ENCODE data around the gene SEMA5A. TPM values are rescaled to one million over a fixed set of nuclear protein-coding genes. Genes with fewer than 3 reads are reported as not detected.

The SEMA5A gene
- total and polyA plus RNA-seq, 2 donors (not counting 1 experiment from before 2014, with no cell fraction given): not detected

DNA sequence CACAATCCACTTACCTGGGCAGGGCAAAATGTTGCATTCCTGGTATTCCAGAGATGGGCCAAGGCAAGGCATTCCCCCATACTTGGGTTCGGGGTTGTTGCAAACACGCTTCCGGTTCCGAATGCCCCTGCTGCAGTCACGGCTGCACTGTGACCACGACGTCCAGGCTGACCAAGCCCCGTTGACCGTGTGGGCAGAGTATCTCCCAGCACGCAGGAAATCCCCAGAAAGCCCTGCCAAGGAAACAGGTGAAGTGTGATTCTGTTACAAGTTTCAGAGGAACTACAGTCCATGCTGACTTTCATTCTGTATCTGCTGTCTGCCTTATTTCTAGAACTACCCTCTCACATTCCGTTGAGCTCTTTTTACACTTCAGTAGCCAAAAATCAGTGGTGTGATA is 483.0 kb downstream of the SEMA5A start:
- CTCF ChIA-PET: no interaction called here
- Histone ChIP-seq H3K27ac (ENCODE audit: low read length in 2 of 2) (no peak overlapping the region), H3K79me2 (ENCODE audit: control insufficient read depth, insufficient read depth, low read length) (no peaks in the 10 kb centered on the region), H3K4me2 (replicated peaks; ENCODE audit: low read depth, low read length, poor library complexity, severe bottlenecking) (no peak overlapping the region), H3K4me3 (ENCODE audit: control extremely low read depth in 1 of 5, extremely low read depth in 1 of 5, insufficient read depth in 1 of 5, low read depth in 2 of 5, low read length in 4 of 5) (no peak overlapping the region), H4K20me1 (ENCODE audit: control insufficient read depth, insufficient read depth, low read length, poor library complexity, severe bottlenecking) (no peaks in the 10 kb centered on the region), H3K9me3 (ENCODE audit: control extremely low read depth in 1 of 3, control insufficient read depth in 2 of 3, insufficient read depth in 1 of 3, low read length in 2 of 3) (peaks cover 0 to 3% (median 0%) of the 10 kb centered on the region in 3 donors), H3K27me3 (replicated peaks in 1 of 4; ENCODE audit: control extremely low read depth in 1 of 4, control insufficient read depth in 3 of 4, insufficient read depth in 4 of 4, low read length in 3 of 4) (no peaks in the 10 kb centered on the region), H2AFZ (ENCODE audit: insufficient read depth, low read depth, low read length, poor library complexity, severe bottlenecking) (no peak overlapping the region), H3K36me3 (replicated peaks in 1 of 2; ENCODE audit: control extremely low read depth in 1 of 2, control insufficient read depth in 1 of 2, extremely low read depth in 1 of 2, insufficient read depth in 2 of 2, low read length in 1 of 2) (no peaks in the 10 kb centered on the region), H3K9ac (ENCODE audit: low read length) (no peak overlapping the region), H3K4me1 (ENCODE audit: control insufficient read depth in 2 of 2, insufficient read depth in 2 of 2, low read length in 2 of 2) (no peaks in the 10 kb centered on the region)
- intact Hi-C loops (cut with micrococcal nuclease): no loop called here
- Mint-ChIP-seq H3K27ac (no peak overlapping the region), H3K4me3 (no peak overlapping the region), H3K4me1 (peaks cover 1% of the 10 kb centered on the region), H3K9me3 (ENCODE audit: insufficient read depth) (no peaks in the 10 kb centered on the region), H3K27me3 (no peaks in the 10 kb centered on the region)
- no peak for TF ChIP-seq EZH2 (IDR thresholded peaks at IDR 0.05; ENCODE audit: borderline replicate concordance, insufficient read depth, low read depth, low read length, poor library complexity, severe bottlenecking)
- TF ChIP-seq, protein P1, sequence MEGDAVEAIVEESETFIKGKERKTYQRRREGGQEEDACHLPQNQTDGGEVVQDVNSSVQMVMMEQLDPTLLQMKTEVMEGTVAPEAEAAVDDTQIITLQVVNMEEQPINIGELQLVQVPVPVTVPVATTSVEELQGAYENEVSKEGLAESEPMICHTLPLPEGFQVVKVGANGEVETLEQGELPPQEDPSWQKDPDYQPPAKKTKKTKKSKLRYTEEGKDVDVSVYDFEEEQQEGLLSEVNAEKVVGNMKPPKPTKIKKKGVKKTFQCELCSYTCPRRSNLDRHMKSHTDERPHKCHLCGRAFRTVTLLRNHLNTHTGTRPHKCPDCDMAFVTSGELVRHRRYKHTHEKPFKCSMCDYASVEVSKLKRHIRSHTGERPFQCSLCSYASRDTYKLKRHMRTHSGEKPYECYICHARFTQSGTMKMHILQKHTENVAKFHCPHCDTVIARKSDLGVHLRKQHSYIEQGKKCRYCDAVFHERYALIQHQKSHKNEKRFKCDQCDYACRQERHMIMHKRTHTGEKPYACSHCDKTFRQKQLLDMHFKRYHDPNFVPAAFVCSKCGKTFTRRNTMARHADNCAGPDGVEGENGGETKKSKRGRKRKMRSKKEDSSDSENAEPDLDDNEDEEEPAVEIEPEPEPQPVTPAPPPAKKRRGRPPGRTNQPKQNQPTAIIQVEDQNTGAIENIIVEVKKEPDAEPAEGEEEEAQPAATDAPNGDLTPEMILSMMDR (IDR thresholded peaks at IDR 0.05): no peak
- ATAC-seq (ENCODE audit: low read depth) (no peak), DNase-seq (no peak)
- WGBS (ENCODE audit: insufficient coverage): 64% methylated on average over 10 of the region's 11 CpGs
- POLR2A ChIA-PET: no interaction called here

DNA sequence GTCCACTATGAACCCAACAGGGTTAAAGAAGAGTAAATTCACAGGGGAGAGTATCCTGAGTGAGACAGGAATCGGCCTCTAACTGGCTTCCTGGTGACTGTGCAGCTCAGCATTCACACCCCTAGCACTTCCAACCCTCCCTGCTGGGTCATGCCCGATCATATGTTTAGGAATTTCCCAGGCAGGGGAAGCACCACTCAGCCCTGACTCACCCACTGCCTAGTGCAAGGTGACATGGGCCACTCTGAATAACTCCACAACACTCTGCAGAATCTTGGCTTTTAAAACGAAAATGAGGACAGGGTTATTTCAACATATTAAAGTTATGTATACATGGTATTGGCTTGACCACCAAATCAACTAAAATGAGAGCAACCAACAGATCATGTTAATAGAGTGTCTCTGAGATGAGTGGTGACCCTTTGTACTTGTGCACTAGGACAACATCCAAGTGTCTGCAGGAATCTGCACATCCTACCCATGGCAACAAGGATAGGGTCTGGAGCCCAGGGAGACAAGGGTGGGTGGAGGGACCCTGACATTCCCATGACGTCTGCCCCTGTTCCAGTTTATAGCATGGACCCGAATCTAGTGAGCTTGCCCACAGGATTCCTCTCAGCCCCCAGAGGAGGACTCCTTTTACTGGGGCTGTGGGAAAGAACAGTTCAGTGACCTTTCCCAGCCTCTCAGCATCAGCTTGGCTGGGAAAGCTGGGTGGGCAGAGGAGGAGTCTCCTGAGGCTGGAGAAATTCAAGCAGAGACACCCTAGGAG is 485.8 kb downstream of the SEMA5A start:
- DNase-seq (no peak), ATAC-seq (ENCODE audit: low read depth) (no peak)
- H2AFZ ChIP-seq (ENCODE audit: insufficient read depth, low read depth, low read length, poor library complexity, severe bottlenecking): no peak overlapping the region
- no peaks in the 10 kb centered on the region for H3K27me3 Mint-ChIP-seq
- H4K20me1 ChIP-seq (ENCODE audit: control insufficient read depth, insufficient read depth, low read length, poor library complexity, severe bottlenecking): no peaks in the 10 kb centered on the region
- no peak overlapping the region for H3K27ac ChIP-seq (ENCODE audit: low read length in 2 of 2)
- H3K4me2 ChIP-seq (replicated peaks; ENCODE audit: low read depth, low read length, poor library complexity, severe bottlenecking): no peak overlapping the region
- H3K9ac ChIP-seq (ENCODE audit: low read length): no peak overlapping the region
- ChIA-PET CTCF (no interaction called here), POLR2A (no interaction called here)
- 94% methylated on average over 3 of the region's 5 CpGs for WGBS (ENCODE audit: insufficient coverage)
- H3K9me3 Mint-ChIP-seq (ENCODE audit: insufficient read depth): no peaks in the 10 kb centered on the region
- H3K4me1 Mint-ChIP-seq: peaks cover 1% of the 10 kb centered on the region
- no peaks in the 10 kb centered on the region for H3K4me1 ChIP-seq (ENCODE audit: control insufficient read depth in 2 of 2, insufficient read depth in 2 of 2, low read length in 2 of 2)
- H3K79me2 ChIP-seq (ENCODE audit: control insufficient read depth, insufficient read depth, low read length): no peaks in the 10 kb centered on the region
- no peaks in the 10 kb centered on the region for H3K27me3 ChIP-seq (replicated peaks in 1 of 4; ENCODE audit: control extremely low read depth in 1 of 4, control insufficient read depth in 3 of 4, insufficient read depth in 4 of 4, low read length in 3 of 4)
- no peak overlapping the region for H3K27ac Mint-ChIP-seq
- TF ChIP-seq, protein P1 (IDR thresholded peaks at IDR 0.05): no peak
- no peak for TF ChIP-seq EZH2 (IDR thresholded peaks at IDR 0.05; ENCODE audit: borderline replicate concordance, insufficient read depth, low read depth, low read length, poor library complexity, severe bottlenecking)
- H3K9me3 ChIP-seq (ENCODE audit: control extremely low read depth in 1 of 3, control insufficient read depth in 2 of 3, insufficient read depth in 1 of 3, low read length in 2 of 3): peaks cover 0 to 5% (median 0%) of the 10 kb centered on the region in 3 donors
- no peak overlapping the region for H3K4me3 ChIP-seq (ENCODE audit: control extremely low read depth in 1 of 5, extremely low read depth in 1 of 5, insufficient read depth in 1 of 5, low read depth in 2 of 5, low read length in 4 of 5)
- no peak overlapping the region for H3K4me3 Mint-ChIP-seq
- no peaks in the 10 kb centered on the region for H3K36me3 ChIP-seq (replicated peaks in 1 of 2; ENCODE audit: control extremely low read depth in 1 of 2, control insufficient read depth in 1 of 2, extremely low read depth in 1 of 2, insufficient read depth in 2 of 2, low read length in 1 of 2)
- intact Hi-C loops (cut with micrococcal nuclease): no loop called here

Measured in B cell (primary cell).